Activated CD4-positive, alpha-beta T cell treated with anti-CD3 and anti-CD28 coated beads, Interleukin-2, amount 10 ng/mL, durations not matched to agents 24 days and 14 days (primary cell): ENCODE data around the gene TVP23C. TPM values are rescaled to one million over a fixed set of nuclear protein-coding genes. Genes with fewer than 3 reads are reported as not detected.
"Not testable (repeated sequence)": the region's sequence is repeated elsewhere in the genome, so short reads cannot be mapped to it uniquely, and the experiment has no call there.

Experiments
- DNase-seq: peaks from one replicate; pipeline ENCODE4 v3.0.0; 2022
- H3K27ac Mint-ChIP-seq: one replicate; pipeline ENCODE4 v1.8.0; 2022; ENCODE audit warnings: mild to moderate bottlenecking, mixed read lengths
- H3K27me3 Mint-ChIP-seq: one replicate; pipeline ENCODE4 v1.8.0; 2022; ENCODE audit warnings: mixed read lengths
- H3K36me3 Mint-ChIP-seq: one replicate; pipeline ENCODE4 v1.8.0; 2022; ENCODE audit warnings: low read depth, mild to moderate bottlenecking, mixed read lengths
- H3K4me1 Mint-ChIP-seq: one replicate; pipeline ENCODE4 v1.8.0; 2021; ENCODE audit warnings: mixed read lengths
- H3K4me3 Mint-ChIP-seq: one replicate; pipeline ENCODE4 v1.8.0; 2022; ENCODE audit warnings: mild to moderate bottlenecking, moderate library complexity, mixed read lengths
- H3K9me3 Mint-ChIP-seq: one replicate; pipeline ENCODE4 v1.8.0; 2021; ENCODE audit warnings: mixed read lengths
- intact Hi-C: fragments of 100-400 bp; cut with micrococcal nuclease; formaldehyde crosslinking; loops from one replicate; pipeline ENCODE4 v1.15.1; 2023
- total RNA-seq: library from RNA; stranded (reverse); gene quantifications from 2 replicates; pipeline ENCODE4 v1.2.3, GENCODE V29; 2022

The TVP23C gene
- 8.2 TPM in 2 replicates for total RNA-seq

DNA sequence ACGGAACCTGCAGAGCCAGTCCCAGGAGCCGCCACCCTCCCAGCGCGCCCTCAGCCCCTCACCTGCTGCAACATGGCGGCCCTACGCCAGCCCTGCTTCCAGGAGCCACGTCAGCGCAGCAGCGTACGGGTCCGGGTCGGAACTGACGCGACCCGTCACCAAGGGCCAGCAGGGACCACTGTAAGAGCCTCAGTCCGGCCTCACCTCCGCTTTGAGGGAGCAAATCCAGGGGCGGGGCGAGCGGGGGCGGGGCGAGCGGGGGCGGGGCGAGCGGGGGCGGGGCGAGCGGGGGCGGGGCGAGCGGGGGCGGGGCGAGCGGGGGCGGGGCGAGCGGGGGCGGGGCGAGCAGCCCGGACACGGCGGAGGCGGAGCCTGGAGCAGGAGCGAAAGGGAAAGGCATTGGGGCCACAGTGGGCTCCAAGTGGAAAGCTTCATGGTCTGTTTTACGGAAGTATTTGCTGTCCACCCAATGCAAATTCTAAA, at the start of gene TVP23C:
TVP23C (minus strand) TSS at position 109 of the 483 bp plus-strand sequence; CDS start at position 74, 35 bp downstream.
- peak; percentile 91 for DNase-seq
- H3K4me1 Mint-ChIP-seq, intact Hi-C loops, H3K36me3 Mint-ChIP-seq, H3K9me3 Mint-ChIP-seq, H3K27me3 Mint-ChIP-seq: not testable (repeated sequence)
- peak within 1 kb of the TSS; percentile 90 for H3K4me3 Mint-ChIP-seq
- H3K27ac Mint-ChIP-seq = peak within 1 kb of the TSS; percentile 96

GRCh38 chr17:15592960-15593359, 29.7 kb upstream of the TVP23C start:
- intact Hi-C loops, H3K9me3 Mint-ChIP-seq, H3K27me3 Mint-ChIP-seq, H3K27ac Mint-ChIP-seq, H3K36me3 Mint-ChIP-seq, H3K4me3 Mint-ChIP-seq, DNase-seq: not testable (repeated sequence)
- H3K4me1 Mint-ChIP-seq = peaks cover 24% of the 10 kb centered on the region

DNA sequence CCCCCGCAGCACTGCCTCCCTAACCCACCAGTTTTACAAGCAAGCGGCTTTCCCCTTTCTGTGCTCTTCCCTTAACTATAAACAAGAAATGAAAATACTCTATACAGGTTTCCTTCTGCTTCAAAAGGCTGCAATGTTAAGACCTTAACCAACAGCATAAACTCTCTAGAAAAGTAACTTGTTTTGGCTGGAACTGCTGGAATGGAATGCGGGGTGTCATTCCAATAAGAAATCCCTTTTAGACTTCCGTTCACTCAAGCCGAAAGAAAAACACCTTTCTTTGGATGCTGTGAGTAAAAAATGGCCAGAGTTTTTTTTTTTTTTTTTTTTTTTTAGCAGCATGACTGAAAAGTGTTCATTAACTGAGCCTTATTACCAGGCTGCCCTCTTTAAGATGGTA, 28.7 kb upstream of the TVP23C start:
- H3K27ac Mint-ChIP-seq, H3K4me3 Mint-ChIP-seq, intact Hi-C loops, DNase-seq, H3K36me3 Mint-ChIP-seq, H3K9me3 Mint-ChIP-seq, H3K27me3 Mint-ChIP-seq: not testable (repeated sequence)
- H3K4me1 Mint-ChIP-seq = peaks cover 26% of the 10 kb centered on the region

GRCh38 chr17:15590844-15591243, 27.6 kb upstream of the TVP23C start:
- H3K27me3 Mint-ChIP-seq, DNase-seq, H3K36me3 Mint-ChIP-seq, H3K4me3 Mint-ChIP-seq, H3K27ac Mint-ChIP-seq, intact Hi-C loops, H3K9me3 Mint-ChIP-seq: not testable (repeated sequence)
- H3K4me1 Mint-ChIP-seq = peaks cover 26% of the 10 kb centered on the region

DNA sequence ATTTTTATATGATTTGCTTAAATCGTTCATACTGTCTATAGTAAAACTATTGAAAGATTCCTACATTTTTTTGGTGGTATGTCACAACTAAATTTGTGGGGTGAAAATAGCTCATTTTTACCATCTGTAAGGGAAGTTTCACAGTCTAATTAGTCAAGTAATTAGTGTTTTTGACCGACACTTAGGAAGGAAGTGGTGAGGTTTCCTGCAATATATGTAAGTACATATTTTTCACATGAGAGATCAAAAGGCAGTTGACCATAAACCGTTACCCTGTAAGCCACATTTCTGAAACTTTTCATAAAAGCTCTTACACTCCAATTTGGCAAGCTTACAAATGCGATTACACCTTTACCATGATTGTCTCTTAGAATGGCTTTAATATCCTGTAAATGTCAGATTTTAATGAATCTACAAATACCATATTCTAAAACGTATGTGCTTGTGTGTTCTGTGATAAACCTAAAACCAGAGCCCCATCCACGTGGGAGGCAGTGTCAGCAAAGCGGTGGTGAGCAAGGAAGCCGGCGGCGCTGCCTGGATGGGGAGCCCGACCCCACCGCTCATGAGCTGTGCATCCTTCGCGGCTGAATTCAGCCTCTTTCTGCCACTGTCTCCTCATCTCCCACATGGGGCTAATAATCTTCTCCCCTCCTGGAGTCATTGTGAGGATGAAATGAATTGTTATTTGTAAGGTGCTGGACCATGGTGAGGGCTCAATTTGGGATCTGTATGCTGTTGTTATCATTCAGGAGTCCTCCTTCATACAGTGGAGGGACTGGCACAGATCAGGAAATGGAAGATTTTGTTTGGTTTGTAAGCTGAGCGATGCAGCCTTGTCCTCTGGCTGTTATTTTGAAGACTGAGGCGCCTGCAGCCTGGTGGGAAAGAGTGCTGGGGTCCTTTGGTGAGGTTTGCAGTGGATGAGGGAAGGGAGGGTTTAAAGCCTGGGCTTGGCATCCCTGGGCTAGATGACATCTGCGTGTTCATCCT, 26.6 kb upstream of the TVP23C start:
- Mint-ChIP-seq H3K4me3 (peak overlapping the region; percentile 74), H3K4me1 (peaks cover 26% of the 10 kb centered on the region), H3K27ac (peak overlapping the region; percentile 39)
- H3K9me3 Mint-ChIP-seq, intact Hi-C loops, H3K27me3 Mint-ChIP-seq, H3K36me3 Mint-ChIP-seq: not testable (repeated sequence)
- DNase-seq = peak; percentile 75

DNA sequence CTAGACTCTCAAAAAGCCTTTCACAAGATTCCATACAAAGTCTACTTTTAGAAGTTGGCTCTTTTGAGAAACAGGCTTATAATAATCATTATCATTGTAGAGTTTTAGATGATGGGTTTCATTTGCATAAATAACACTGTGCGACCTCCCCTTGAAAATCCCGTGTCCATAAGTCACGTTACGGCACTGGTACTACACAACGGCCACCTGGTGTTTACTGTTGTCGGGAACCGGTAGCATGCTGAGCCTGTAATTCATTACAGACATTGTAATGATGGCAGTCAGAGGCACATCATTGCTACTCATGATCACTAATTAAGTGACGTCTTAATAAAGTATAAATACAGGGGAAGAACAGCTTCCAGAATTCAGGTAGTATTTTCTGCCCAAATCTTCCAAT, 24.7 kb upstream of the TVP23C start:
- H3K9me3 Mint-ChIP-seq, H3K27me3 Mint-ChIP-seq, intact Hi-C loops, DNase-seq, H3K27ac Mint-ChIP-seq, H3K36me3 Mint-ChIP-seq, H3K4me3 Mint-ChIP-seq: not testable (repeated sequence)
- H3K4me1 Mint-ChIP-seq = peaks cover 26% of the 10 kb centered on the region

DNA sequence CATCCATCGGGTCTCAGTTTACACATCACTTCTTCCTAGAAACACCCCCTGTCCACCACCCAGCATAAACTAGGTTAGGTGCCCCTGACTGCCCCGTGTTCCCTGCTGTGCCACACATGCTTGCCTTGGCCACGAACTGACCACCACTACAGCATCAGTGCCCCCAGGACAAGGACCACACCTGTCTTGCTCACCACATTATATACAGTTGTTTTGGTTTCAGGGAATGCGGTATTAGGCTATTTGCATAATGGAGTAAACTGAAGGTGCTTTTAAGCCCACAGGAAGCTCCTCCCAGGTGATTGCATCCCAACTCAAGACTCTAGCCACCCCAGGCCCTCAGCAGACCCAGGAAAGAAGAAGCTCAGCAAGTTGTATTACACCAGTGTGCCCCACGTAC, 20.0 kb upstream of the TVP23C start:
- H3K27me3 Mint-ChIP-seq, H3K27ac Mint-ChIP-seq, H3K36me3 Mint-ChIP-seq, intact Hi-C loops, H3K4me1 Mint-ChIP-seq, H3K4me3 Mint-ChIP-seq, DNase-seq: not testable (repeated sequence)
- H3K9me3 Mint-ChIP-seq = peaks cover 12% of the 10 kb centered on the region

DNA sequence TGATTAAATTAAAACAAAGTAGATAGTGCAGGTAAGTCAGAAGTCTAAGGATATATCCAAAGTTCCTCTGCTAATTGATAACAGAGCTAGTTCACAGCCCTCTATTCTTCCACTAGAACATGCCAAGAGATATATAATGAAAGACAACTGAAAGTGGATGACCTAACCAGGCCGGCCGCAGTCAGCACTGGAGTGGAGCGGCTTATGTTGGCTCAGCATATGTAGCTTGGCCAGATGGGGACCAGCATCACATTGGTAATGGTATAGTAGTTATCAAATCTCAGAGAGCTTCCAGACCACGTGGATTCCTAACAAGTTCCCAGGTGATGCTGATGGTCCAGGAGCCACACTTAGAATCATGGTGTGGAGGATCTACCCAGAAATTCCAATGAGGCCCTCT, 18.2 kb upstream of the TVP23C start:
- H3K36me3 Mint-ChIP-seq, H3K9me3 Mint-ChIP-seq, DNase-seq, H3K4me3 Mint-ChIP-seq, H3K27ac Mint-ChIP-seq, H3K4me1 Mint-ChIP-seq, H3K27me3 Mint-ChIP-seq, intact Hi-C loops: not testable (repeated sequence)

DNA sequence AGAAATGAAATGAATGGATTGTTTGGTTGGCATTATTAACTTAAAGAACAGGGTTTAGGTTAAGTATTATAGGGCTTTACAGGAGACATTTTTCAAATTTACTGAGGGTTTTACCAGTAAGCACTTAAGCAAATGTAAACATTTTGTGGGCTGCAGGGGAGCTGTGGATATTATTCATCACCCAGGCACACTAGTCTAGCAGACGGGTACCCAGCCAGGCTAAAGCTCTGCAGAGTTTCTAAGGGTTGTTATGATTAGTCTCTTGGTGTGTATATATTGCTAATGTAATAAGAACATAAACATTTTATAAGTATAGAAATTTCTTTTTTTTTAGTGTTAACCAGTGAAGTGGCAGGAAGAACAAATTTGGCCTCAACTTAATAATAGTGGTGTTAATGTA, 13.6 kb upstream of the TVP23C start:
- H3K36me3 Mint-ChIP-seq, H3K4me3 Mint-ChIP-seq, H3K27ac Mint-ChIP-seq, H3K4me1 Mint-ChIP-seq, DNase-seq, H3K9me3 Mint-ChIP-seq, intact Hi-C loops: not testable (repeated sequence)
- H3K27me3 Mint-ChIP-seq = peaks cover 12% of the 10 kb centered on the region

- H3K27me3 Mint-ChIP-seq = peaks cover 15% of the 10 kb centered on the region
- H3K4me1 Mint-ChIP-seq, intact Hi-C loops, H3K36me3 Mint-ChIP-seq, H3K27ac Mint-ChIP-seq, DNase-seq, H3K9me3 Mint-ChIP-seq, H3K4me3 Mint-ChIP-seq: not testable (repeated sequence)
Observed at GRCh38 chr17:15574660-15575059, 11.4 kb upstream of the TVP23C start.

- H3K4me1 Mint-ChIP-seq, H3K27ac Mint-ChIP-seq, H3K4me3 Mint-ChIP-seq, DNase-seq, H3K36me3 Mint-ChIP-seq, H3K9me3 Mint-ChIP-seq, intact Hi-C loops: not testable (repeated sequence)
- peaks cover 16% of the 10 kb centered on the region for H3K27me3 Mint-ChIP-seq
Observed at GRCh38 chr17:15573870-15574269, 10.6 kb upstream of the TVP23C start.

GRCh38 chr17:15562613-15563374, 489 bp downstream of the TVP23C start:
- H3K36me3 Mint-ChIP-seq, H3K9me3 Mint-ChIP-seq, intact Hi-C loops, H3K4me1 Mint-ChIP-seq, DNase-seq, H3K27me3 Mint-ChIP-seq: not testable (repeated sequence)
- peak overlapping the region; percentile 96 for H3K27ac Mint-ChIP-seq
- H3K4me3 Mint-ChIP-seq = peak overlapping the region; percentile 90

- H3K9me3 Mint-ChIP-seq, DNase-seq, intact Hi-C loops, H3K27ac Mint-ChIP-seq, H3K4me3 Mint-ChIP-seq, H3K4me1 Mint-ChIP-seq, H3K27me3 Mint-ChIP-seq: not testable (repeated sequence)
- H3K36me3 Mint-ChIP-seq = peaks cover 10% of the 10 kb centered on the region
Observed at GRCh38 chr17:15561439-15561838, 1.8 kb downstream of the TVP23C start.
